Activated CD8-positive, alpha-beta memory T cell treated with anti-CD3 and anti-CD28 coated beads, Interleukin-2, amount 50 U/mL, for 4 hours (primary cell): Measurements from ENCODE around the gene GCK.

Experiments
- DNase-seq: peaks from one replicate; pipeline ENCODE4 v3.0.0-alpha.2; 2020

Gene GCK

DNA sequence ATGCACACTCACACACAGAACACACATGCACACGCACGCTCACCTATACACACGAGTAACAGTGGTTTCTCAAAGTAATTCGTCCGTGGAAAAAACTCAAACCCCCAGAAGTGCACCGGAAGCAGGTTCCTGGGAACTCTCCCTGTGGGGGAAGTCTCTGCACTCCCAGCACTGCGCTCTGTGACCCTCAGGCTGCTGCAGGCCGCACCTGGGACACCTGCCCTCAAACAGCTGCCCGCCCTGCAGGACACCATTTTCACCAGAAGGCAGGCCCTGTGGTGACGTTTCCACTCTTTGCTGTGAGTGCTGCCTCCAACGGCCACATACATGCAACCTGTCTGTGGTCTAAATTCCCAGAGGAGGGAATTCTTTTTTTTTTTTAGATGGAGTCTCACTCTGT is 32.8 kb upstream of the GCK start:
- no peak for DNase-seq

DNA sequence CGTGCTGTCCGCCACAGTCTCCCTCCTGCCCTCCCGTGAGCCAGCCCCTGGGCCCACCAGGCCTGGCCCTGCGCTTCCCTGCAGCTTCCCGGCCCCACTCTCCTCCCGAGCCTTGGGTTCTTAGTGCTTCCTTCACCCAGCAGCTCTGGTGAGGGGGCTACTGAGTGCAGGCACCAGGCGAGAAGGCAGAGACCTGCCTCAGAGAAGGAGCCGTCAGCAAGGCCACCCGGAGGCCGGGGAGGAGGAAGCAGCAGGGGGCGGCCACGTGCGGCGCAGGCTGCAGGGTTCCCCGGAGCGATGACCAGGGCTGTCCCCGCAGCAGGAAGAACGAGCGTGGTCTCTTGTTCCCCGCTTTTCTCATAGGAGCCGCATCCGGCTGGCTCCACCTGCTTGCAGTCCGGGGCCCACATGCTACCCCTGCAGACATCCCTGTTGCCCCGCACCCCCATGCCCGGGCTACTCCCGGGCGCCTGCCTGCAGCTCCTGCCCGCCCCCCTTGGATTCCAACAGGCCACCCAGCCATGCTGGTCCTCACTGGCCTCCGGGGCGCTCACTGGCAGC is 32.1 kb upstream of the GCK start:
- DNase-seq, result no peak

DNA sequence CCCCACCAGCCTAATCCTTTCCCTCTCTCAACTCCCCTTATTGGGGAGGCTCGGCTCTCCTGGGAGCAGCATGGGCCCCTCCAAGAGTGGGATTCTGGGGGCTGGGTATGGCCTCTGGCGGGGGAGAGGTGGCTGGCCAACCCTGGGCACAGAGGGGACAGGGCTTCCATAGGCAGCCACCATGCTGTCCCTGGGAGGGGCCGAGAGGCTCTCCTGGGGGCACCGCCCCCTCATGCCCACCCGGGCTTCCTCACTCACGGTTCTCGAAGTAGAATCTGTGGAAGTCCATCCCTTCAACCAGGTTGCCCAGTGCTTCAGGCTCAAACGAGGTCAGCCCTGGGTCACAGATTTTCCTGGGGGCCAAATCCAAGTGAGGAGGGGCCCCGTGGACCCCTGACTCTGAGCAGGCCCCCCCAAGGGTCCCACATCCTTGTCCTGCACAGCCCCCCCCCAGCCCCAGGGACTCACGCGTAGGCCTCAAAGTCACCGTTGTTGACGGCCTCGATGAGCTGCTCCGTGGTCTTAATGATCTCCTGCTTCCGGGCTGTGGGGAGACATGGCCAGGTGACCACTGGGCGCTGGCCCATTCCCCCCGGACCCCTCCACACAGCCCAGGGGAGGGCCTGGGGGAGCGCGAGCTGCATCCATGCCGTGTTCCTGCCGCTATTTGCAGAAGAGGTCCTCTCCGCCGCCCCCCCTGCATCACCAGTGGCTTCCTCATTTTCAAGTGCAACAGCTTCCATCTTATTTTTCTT is 31.3 kb upstream of the GCK start:
- DNase-seq, result no peak

- no peak for DNase-seq
Observed at GRCh38 chr7:44220046-44220357, 30.8 kb upstream of the GCK start.

DNA sequence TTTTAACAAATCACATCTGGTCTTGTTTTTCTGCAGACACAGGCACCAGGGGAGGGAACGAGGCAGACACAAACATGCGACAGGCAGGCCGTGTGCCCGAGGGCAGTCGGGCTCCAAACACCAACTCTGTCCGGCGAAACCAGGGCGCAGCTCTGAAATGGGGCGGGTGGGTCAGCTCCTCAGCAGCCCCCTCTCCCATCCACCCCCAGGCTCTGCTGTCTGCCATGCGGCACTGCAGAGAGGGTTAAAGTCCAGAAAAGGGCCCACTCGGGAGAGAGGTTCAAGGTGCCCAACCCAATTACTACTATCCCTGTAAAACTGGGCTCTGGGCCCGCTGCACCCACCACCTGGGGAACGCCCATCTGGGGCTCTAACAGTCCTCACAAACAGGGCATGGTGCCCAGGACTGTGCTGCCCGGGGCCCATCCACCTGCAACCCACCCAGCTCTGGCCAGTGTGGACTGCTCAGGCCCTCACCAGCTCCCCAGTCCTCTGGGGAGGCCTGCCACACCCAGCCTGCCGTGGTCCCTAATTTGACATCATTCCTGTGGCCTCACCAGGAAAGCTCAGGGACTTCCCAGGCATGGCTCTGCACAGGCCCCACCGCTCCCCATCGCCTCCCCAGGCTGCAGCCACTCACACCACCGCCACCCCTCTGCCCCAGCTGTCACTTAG is 30.3 kb upstream of the GCK start:
- no peak for DNase-seq

DNA sequence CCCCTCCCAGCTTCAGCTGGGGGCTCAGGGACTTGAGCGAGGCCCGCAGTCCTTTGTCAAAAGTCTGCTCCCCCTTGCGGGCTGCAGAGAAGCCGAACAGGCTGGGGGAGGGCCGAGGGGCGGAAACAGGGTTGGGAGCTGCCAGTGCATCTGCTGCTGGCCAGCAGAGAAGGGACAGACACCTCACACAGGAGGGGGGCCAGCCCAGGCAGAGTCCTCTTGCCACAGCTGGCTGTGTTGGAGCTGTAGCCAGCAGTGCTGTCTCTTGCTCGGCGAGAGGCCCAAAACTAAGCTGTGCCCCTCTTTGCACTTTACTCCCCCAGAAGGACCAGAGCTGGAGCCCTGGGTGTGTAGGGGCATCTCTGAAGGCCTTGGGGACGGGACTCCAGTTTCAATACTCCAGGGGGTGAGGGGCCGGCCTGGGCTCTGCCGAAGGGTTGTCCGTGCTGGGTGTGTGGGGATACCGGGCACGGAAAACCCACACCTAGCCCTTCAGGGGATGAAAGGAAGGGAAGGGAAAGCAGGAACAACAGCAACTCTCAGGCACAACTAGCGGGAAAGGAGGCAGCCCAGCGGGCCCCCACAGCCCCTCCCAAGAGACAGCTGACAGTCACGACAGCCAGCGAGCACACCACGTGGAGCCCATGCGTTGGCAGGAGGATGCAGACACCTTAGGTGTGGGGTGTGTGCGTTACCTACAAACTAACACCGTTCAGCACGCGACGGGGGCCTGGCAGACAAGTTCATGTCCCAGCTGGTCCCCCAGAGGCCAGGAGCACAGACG is 29.4 kb upstream of the GCK start:
- no peak for DNase-seq

DNA sequence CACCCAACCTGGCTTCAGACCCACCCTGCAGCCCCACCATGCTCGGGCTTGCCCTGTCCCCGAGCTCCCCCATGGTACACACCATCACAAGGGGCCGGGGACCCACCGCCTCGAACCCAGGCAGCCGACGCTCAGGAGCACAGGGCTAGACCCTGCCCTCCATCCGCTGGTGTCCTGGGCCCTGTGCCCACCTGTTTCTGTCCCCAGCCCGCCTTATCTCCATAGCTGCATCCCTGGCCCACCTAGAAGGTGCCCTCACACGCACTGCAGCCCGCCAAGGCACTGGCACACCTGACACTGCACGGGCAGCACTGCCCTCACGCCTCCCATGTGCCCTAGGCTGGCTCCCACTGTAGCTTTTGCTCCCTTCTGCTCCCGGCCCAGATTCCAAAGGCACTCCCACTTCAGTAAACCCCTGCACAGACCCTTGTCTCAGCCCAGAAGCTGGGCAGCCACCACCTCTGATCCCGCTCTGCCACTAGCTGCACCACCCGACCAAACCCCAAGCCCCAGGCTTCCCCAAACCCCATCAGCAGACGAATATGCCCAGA is 28.7 kb upstream of the GCK start:
- DNase-seq, result no peak

DNA sequence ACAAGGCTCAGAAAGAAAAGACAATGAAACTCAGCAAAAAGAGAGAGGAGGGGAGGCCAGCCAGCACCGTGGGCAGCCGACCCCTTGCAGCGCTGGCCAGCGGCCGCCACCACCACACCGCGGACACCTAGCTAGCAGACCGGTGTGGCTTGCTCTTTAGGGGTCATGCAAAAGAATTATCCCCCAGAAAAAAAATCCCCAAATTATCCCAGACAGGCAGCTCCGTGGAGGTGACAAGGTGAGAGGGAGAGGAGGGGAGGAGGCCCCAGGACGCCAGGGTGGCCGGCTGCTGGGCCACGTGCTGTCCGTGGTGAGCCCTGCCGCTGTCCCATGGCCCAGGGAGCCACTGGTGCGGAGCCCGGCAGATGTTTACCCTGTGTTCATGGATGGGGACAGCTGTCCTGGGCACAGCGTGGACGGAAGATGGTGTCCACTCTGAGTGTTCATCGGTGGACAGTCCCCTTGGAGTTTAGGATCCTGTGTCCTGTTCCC is 28.0 kb upstream of the GCK start:
- DNase-seq, result no peak

DNA sequence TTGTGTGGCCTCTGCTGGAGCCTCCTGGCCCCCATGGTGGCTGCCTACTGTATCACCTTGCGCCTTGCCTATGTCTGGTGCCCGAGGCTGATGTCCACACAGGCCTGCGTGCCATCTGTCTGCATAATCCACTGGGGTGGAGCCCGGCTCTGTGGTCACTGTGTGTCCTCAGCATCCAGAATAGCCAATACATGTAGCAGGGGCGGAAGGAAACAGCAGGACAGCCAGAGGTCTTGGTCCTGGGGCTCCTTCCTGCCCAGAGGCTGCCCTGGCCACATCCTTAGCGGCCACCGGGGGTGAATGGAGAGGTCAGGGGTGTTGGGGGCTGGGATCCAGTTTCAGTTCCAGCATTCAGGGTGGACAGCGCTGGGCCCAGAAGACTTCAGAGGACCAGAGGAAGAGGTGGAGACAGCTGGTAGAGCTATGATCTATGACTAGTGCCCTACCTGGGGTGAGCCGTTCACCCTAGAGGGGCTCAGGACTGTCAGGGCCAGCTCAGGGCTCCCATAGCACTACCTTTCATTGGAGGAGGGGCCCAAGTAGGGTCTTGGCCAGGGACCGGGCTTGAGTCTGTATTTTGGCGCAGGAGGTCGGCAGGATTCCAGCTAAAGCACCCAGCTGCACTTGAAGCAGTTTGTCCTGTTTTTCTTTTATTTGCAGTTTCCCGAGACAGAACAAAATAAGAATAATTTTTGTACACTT is 27.4 kb upstream of the GCK start:
- no peak for DNase-seq

DNA sequence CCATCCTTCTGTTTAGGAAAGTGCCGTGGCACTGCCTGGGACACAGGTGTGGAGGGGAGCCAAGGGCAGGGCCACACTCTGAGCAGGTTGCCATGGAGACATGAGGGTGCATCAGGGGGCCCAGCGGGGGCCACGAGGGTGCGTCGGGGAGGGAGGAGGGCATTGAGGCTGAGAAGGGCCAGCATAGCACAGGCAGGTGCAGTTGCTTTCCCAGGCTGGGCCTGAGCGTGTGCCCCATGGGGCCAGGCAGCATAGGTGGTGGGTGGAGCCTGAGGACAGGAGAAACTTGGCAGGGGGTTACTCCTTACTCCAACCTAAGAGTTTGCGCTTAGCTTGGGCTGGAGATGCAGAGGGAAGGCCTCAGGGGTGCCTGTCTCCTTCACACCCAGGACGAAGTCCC is 26.8 kb upstream of the GCK start:
- DNase-seq, result no peak

DNA sequence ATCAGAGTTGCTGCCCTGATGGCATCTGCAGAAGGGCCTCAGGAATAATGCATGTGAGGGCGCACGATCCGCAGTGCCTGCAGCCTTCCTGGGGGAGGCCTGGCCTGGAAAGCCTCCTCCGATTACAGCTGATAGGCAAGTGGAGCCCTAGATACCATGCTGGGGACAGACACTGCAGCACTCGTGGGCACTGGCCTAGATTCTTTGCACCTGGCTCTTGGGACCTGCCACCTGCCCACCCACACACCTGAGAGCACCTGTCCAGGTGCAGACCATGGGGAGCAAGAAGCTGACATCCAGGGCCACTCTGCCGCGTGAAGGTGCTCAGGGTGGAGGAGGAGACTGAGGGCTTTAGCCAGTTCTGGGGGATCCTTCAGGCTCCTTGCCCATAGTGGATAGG is 26.3 kb upstream of the GCK start:
- DNase-seq, result peak; percentile 3

- DNase-seq, result no peak
Observed at GRCh38 chr7:44213877-44214388, 24.7 kb upstream of the GCK start.

GRCh38 chr7:44213206-44213876 is 24.1 kb upstream of the GCK start:
- DNase-seq, result peak; percentile 4

- DNase-seq, result peak; percentile 3
Observed at GRCh38 chr7:44212581-44213184, 23.4 kb upstream of the GCK start.

DNA sequence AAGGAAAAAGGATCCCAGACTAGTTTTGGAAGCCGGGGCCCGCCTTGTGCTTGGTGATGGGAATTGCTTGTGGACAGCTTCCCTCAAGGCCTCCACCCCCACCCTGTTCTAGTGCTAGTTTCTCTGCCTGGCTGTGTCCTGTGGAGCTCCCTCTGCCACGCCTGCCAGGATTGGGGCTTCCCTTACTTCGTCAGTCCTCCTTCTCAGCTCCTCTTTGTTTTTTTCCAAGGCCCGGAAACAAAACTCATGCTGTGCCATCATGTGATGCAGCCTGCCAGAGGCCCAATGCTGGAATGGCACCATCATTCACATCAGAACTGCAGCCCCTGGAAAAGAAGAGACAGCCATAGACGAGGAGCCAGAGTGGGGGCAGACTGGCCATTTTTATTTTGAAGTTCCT is 22.8 kb upstream of the GCK start:
- peak; percentile 2 for DNase-seq

GRCh38 chr7:44211126-44211675 is 22.0 kb upstream of the GCK start:
- DNase-seq, result peak; percentile 3

DNA sequence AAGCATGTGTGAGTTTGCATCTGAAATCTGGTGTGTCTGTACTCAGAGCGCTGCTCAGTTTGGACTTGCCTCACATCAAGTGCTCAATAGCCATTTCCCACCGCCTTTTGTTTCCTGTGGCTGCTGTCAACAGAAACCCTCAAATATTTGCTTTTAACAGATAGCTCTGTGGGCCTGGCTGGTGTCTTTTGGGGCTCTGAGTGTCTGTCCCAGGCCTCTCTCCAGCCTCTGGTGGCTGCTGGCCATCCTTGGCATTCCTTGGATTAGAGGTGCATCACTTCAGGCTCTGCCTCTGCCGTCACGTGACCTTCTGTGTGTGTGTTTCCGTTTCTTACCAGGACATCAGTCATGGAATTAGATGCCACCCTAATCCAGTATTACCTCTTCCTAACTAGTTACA is 20.9 kb upstream of the GCK start:
- peak; percentile 7 for DNase-seq

- no peak for DNase-seq
Observed at GRCh38 chr7:44208085-44208484, 18.8 kb upstream of the GCK start.

DNA sequence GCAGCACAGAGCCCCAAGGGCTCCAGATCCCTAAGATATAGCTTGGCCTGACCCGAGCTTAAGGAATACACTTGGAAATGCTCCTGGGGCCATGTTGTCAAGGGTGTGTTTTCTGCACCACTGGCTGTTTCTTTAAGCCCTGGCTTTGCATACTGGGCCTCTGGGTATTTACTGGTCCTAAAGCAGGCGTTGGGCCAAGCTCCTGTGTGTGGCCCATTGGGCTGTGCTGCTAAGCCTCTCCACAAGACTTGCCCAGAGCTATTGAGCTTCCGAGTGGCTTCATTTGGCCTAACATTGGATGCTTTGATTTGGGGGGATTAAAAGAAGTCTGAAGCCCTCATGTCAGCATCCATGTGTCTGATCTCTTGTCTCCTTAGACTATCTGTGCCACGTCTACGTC is 16.8 kb upstream of the GCK start:
- peak; percentile 1 for DNase-seq

- DNase-seq, result no peak
Observed at GRCh38 chr7:44201813-44202212, 12.6 kb upstream of the GCK start.
